GM11168 (cell line): ENCODE data around the gene NSRP1.
"Not testable (repeated sequence)": the region's sequence is repeated elsewhere in the genome, so short reads cannot be mapped to it uniquely, and the experiment has no call there.

Experiments
- in situ Hi-C: fragments of 300-500 bp; cut with MboI; formaldehyde crosslinking; loops from one replicate; pipeline ENCODE4 v1.12.0; 2022; ENCODE audit warnings: low sequenced_read_pairs; ENCODE audit not compliant: unreplicated experiment

NSRP1 gene

GRCh38 chr17:30116661-30117551, at the start of gene NSRP1:
TSS of gene NSRP1 (plus strand) at chr17:30116816. CDS start at chr17:30116844, 28 bp downstream.
- in situ Hi-C loops: loop anchor here (25.0 kb wide), 1 partner anchor 120 kb away; the partner anchor contains the start of gene SLC6A4

DNA sequence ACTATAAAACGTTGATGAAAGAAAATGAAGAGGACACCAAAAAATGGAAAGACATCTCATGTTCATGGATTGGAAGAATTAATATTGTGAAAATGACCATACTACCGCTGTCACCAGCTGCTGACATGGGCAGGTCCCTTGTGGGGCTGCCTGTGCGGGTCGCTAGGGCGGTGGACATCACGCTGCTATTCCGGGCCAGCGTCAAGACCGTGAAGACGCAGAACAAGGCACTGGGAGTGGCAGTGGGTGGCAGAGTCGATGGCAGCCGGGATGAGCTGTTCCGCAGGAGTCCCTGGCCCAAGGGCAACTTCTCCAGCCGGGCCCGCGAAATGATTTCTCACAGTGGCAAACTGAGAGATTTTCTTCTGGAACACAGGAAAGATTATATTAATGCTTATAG, 48.2 kb upstream of the NSRP1 start:
- in situ Hi-C loops: no loop called here

- in situ Hi-C loops: no loop called here
These were observed 42.4 kb upstream of the NSRP1 start for GRCh38 chr17:30074254-30074653.

DNA sequence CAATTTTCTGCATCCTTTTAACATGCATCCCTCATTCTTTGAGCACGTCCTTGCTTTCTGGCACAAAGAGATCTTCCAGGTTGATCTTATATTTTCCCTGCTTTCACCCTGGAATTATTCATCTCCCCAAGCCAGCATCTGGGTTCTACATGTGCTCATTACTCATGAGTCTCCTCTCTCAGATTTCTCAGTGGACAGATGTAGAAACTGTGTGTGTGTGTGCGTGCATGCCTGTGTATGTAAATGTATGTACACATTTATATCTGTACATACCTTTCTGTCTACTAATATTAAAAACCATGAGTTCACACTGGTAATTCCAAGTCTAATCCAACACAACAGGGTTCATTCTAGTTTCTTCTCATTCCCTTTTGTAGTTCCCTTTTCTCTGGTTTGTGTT, 41.9 kb upstream of the NSRP1 start:
- in situ Hi-C loops: no loop called here

DNA sequence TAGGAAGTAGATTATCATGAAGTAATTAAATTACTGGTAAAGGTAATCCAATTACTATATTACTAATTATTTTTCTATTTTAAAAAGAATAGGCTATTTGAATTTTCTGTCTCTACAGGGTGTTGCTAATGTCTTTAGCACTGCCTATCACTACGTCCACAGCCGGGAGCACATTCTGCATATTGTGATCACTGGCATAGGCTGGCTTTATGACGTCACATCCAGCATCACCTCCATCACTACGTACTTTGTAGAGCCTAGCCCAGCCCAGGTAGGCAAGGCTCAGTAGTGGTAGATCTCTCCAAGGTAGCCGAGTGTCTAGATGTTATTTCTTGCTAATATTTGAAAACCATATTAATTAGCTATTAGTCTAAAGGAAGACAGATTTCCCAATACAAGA, 33.8 kb upstream of the NSRP1 start:
- in situ Hi-C loops: no loop called here

- in situ Hi-C loops: no loop called here
These were observed 31.8 kb upstream of the NSRP1 start for GRCh38 chr17:30084788-30085187.

DNA sequence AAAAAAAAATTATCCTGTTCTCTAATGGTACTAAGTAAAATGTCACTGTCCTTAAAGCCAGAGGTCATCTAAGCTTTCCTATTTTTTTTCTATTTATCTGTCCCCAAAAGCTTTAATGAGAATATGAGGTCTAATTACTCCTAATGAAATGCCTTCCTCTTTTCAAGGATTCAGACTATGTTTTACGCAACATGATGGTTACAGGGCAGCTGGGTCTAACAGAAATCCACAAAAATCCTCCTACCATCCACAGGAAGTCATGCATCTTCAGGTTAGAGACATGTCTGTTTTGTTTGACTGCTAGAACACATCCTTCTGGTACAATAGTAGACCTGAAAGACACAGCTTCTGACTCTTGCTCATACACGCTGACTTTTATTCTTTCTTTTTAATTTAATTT, 29.7 kb upstream of the NSRP1 start:
- in situ Hi-C loops: no loop called here

- in situ Hi-C loops: not testable (repeated sequence)
These were observed 29.2 kb upstream of the NSRP1 start for GRCh38 chr17:30087431-30087830.

DNA sequence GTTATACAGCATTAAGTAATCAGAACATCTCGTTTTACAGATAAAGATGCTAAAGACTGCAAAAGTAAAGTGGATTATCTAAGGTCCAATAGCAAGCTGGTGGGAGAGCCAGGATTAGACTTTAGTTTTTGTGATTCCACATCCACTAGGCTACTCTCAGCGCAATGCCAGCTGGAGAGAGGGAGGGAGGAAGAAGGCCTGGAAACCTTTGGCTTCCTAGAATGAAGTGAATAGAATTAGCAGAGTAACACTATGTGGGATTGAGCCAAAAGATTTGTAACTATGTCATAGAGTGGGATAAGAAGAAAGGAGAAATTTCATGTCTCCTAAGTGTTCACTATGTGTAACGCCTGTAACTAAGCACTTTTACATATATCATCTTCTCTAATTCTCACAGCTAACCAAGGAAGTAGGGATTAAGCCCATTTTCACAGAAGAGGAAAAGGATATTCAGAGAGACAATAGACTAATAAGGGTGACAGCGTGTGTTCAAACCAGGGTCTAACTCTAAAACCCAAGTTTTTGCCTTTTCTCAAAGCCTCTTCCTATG, 25.4 kb upstream of the NSRP1 start:
- in situ Hi-C loops: no loop called here

- in situ Hi-C loops: no loop called here
These were observed 24.8 kb upstream of the NSRP1 start for GRCh38 chr17:30091771-30092170.

DNA sequence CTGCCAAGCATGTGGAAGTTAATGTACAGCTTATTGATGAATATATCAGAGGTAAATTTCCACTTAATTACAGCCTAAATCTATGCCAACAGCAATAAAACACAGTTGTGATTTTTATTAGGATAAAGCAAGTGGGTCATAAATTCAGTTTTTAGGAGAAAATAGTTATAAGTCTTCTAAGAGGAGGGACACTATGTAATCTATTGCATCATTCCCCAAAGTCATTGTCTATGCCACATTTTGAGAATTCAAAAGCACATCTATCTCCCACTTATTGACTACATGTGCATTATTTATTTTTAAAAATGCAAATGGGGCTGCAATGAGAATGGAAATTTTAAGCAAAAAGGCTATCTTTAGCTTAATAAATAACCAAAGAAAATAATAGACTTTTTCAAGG, 23.7 kb upstream of the NSRP1 start:
- in situ Hi-C loops: no loop called here

DNA sequence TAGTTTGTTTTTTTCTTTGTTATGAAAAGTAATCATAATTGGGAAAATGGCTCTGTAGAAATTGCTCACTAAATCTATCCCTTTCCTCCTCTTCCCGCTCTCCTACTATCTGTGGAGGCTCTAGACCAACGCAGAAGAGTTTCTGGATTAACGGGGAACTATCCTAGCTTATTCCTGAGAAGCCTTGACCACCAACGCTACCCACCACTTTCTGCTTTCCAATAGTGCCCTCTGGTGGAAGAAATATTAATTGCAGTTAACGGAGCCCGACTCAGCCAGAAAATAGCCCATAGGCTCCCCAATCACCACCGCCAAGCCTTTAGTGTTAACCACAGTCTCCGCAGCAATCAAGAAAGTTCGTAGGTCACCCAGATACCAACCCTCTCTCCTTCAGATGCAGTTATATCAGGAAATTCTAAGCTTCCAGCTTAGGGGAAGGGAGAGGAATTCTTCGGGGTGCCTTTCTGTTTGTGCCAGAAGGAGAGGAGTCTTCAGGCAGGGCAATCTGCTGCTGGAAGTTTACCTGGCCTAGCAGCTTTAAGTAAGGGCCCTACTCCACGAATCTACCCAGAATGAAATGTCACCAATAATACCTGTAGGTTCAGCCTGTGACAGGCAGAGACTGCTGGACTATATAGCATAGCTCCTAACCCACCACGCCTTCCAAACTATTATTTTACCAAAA, 23.0 kb upstream of the NSRP1 start:
- in situ Hi-C loops: no loop called here

GRCh38 chr17:30095507-30096244, 20.9 kb upstream of the NSRP1 start:
- in situ Hi-C loops: no loop called here

DNA sequence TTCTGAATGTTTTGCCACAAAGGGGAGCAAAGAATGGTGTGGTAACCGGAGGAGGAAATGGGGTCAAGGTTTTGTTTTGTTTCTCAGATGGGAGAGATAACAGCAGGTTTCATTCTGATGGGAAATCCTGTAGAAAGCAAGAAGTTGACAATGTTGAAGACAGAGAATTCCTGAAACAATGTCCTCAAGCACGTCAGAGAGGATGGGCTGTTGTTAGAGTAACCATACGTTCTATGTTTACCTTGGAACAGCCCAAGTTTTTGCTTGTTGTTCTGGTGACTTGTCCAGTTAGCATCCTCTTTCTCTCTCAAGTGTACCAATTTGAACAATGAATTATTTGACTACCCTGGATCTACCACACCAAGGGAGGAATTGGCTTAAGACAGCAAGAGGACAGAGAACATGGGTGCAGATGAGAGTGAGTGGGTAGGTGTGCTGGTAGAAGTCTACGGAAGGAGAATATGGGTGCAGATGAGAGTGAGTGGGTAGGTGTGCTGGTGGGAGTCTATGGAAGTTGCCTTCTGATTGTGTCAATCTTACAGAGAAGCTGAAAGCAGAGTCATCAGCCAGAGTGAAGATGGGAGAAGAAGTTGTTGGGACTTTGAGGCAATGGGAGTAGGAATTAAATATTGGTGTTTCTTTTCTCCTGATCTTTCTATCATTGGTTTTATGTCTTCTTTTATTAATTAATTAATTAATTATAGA, 14.8 kb upstream of the NSRP1 start:
- in situ Hi-C loops: loop anchor here (10.0 to 25.0 kb wide), 2 partner anchors 135 to 243 kb away; partner anchors contain the start of gene SLC6A4

- in situ Hi-C loops: loop anchor here (10.0 to 25.0 kb wide), 2 partner anchors 133 to 241 kb away; partner anchors contain the start of gene SLC6A4
These were observed 12.7 kb upstream of the NSRP1 start for GRCh38 chr17:30103921-30104320.

DNA sequence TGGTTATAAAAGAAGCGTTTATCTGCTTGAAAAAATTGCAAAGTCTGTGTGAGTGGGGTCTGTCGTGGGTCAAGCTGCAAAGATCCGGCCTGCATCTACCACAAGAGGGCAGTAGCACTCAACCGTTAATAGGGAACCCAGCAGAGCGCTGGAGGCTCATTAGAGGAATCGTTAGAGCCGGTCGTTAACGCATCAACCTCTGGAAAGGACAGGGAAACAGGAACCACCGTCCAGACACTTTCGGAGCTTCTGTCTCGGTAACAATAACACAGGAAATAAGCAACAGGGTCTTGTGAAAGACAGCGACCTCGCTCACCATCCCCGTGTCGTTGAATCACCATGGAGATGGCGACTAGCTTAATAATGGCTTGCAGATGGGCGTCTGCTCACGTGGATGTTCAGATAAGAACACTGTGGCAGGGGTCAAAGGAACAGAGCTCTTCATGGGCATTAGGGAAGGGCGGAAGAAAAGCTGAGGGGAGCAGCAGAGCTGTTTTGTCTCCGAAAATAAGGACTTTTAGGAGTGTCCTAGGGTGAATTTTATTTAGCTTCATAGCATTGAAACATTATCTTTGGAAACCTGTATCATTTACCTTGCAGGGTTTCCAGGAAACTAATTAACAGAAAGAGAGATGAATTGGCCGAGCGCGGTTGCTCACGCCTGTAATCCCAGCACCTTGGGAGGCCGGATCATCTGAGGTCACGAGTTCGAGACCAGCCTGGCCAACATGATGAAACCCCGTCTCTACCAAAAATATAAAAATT, 11.9 kb upstream of the NSRP1 start:
- in situ Hi-C loops: loop anchor here (10.0 to 25.0 kb wide), 2 partner anchors 133 to 240 kb away; partner anchors contain the start of gene SLC6A4

DNA sequence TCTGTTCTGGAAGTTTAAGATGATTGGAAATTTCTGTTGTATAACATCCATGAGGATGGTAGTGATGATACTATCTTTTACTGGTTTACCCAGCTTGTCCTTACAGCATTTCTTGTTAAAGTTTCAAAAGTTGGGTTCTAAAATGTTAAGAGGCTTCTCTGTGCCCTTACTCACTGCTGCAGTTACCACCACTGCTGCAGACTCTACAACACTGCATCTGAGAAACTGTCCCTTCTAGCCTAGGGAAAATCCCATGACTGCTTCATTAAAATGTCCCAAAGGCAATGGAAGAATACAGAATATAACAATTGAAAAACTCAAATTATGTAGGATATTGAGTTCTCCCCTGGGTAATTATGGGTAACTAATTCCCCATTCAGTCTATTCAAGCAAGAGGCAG, 3.8 kb upstream of the NSRP1 start:
- in situ Hi-C loops: loop anchor here (25.0 kb wide), 1 partner anchor 125 kb away; the partner anchor contains the start of gene SLC6A4

DNA sequence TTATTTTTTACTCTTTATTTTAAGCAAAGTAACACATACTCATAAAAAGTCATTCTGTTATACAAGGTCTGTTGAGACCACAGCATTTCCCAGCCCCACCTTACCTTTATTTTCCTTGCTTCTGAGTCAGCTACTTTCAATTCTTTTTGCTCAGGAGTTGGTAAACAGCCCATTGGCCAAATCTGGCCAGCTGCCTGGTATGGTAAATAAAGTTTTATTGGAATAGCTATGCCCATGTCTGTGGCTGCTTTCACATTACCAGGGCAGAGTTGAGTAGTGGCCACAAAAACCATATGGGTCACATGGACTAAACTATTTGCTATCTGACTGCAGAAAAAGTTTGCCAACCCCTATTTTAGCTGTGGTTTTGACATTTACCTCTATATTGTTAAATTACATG, 3.4 kb upstream of the NSRP1 start:
- in situ Hi-C loops: loop anchor here (25.0 kb wide), 1 partner anchor 124 kb away; the partner anchor contains the start of gene SLC6A4

- in situ Hi-C loops: loop anchor here (25.0 kb wide), 1 partner anchor 121 kb away; the partner anchor contains the start of gene SLC6A4
These were observed 313 bp upstream of the NSRP1 start for GRCh38 chr17:30116345-30116660.
